ENCODE measurements around the gene AMZ2.
"Not testable (repeated sequence)": the region's sequence is repeated elsewhere in the genome, so short reads cannot be mapped to it uniquely, and the experiment has no call there.

DNA sequence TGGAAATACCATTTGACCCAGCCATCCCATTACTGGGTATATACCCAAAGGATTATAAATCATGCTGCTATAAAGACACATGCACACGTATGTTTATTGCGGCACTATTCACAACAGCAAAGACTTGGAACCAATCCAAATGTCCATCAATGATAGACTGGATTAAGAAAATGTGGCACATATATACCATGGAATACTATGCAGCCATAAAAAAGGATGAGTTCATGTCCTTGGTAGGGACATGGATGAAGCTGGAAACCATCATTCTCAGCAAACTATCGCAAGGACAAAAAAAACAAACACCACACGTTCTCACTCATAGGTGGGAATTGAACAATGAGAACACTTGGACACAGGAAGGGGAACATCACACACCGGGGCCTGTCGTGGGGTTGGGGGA lies 34.1 kb downstream of the AMZ2 start:
- not testable (repeated sequence) for TF ChIP-seq TCF12 (IDR thresholded peaks at IDR 0.05; ENCODE audit: low read depth, low read length); CBX8 (IDR thresholded peaks at IDR 0.05; ENCODE audit: borderline replicate concordance, low read depth, low read length); TAF1 (IDR thresholded peaks at IDR 0.05; ENCODE audit: low read depth, low read length); RBBP5 (IDR thresholded peaks at IDR 0.05; ENCODE audit: borderline replicate concordance, low read depth, low read length); SRF (IDR thresholded peaks at IDR 0.05; ENCODE audit: low read depth, low read length); CHD2 (IDR thresholded peaks at IDR 0.05; ENCODE audit: low read length); BACH1 (IDR thresholded peaks at IDR 0.05; ENCODE audit: low read length)
- TF ChIP-seq, protein P1, sequence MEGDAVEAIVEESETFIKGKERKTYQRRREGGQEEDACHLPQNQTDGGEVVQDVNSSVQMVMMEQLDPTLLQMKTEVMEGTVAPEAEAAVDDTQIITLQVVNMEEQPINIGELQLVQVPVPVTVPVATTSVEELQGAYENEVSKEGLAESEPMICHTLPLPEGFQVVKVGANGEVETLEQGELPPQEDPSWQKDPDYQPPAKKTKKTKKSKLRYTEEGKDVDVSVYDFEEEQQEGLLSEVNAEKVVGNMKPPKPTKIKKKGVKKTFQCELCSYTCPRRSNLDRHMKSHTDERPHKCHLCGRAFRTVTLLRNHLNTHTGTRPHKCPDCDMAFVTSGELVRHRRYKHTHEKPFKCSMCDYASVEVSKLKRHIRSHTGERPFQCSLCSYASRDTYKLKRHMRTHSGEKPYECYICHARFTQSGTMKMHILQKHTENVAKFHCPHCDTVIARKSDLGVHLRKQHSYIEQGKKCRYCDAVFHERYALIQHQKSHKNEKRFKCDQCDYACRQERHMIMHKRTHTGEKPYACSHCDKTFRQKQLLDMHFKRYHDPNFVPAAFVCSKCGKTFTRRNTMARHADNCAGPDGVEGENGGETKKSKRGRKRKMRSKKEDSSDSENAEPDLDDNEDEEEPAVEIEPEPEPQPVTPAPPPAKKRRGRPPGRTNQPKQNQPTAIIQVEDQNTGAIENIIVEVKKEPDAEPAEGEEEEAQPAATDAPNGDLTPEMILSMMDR (IDR thresholded peaks at IDR 0.05; ENCODE audit: control extremely low read depth in 1 of 3, insufficient read depth in 1 of 3, low read depth in 1 of 3, low read length in 3 of 3) = not testable (repeated sequence)

Data from H1 (cell line).